PFSK-1 (cell line): ENCODE data around the gene TMEM252.

Experiments
- FOXP2 ChIP-seq: optimal IDR thresholded peaks from 2 replicates; pipeline ENCODE3; 2011; ENCODE audit warnings: borderline replicate concordance, control low read depth, inconsistent platforms; ENCODE audit not compliant: insufficient read depth; ENCODE audit errors: extremely low read length, extremely low read depth
- POLR2AphosphoS5 ChIP-seq: IDR thresholded peaks from 2 replicates; pipeline ENCODE4 v1.6.1; 2012; ENCODE audit warnings: low read depth, mild to moderate bottlenecking, control low read depth, low read length, moderate library complexity
- TAF1 ChIP-seq: IDR thresholded peaks from 2 replicates; pipeline ENCODE4 v1.6.1; 2012; ENCODE audit warnings: low read length, control low read depth, borderline replicate concordance; ENCODE audit not compliant: insufficient read depth

DNA sequence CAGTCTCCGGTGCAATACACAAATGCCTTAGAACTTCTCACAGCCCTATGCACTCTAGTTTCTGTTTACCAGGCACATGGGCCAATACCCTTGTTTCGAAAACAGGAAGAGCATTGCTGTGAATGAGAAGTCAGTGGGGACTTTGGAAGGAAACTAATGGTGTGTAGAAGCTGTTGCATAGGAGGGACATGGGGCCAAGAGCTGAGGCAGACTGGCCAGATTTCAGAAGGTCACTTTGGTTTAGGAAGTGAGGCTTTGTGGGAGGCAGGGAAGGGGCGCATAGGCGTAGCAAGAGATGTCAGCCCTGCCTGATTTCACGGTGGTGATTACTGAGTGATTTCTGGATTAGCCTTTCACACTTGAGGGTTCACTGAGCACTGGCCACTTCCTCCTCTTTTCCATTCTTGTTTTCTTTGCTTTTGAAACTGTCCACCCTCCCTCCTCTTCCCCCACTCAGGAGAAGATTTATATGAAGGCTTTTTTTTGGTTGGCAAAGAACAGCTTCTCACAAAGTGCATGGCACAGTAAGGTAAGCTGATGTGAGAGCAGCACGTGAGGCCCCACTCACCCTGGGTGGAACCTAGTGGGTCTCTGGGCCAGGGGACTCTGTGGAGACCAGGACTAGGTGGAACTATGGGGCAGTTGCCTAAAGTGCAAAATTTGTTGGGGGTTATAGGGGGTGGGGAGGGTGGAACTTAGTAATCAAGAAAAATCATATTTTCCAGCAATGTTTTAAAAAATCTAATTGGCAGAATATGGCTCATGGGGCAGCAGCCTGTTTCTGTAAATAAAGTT is 6.1 kb upstream of the TMEM252 start:
- TF ChIP-seq POLR2AphosphoS5 (no peak), TAF1 (no peak), FOXP2 (no peak)
